Gastrocnemius medialis (tissue), 4 donors: ENCODE data around the gene SGK1.
"Not testable (repeated sequence)": the region's sequence is repeated elsewhere in the genome, so short reads cannot be mapped to it uniquely, and the experiment has no call there.

Experiments used
- POLR2A ChIP-seq, 2 donors: fragments of 450-650 bp; IDR thresholded peaks; one replicate each; pipeline ENCODE4 v1.6.1; 2017; ENCODE audit warnings: antibody characterized with exemption in 2 of 2, mild to moderate bottlenecking in 2 of 2, moderate library complexity in 2 of 2
- TF ChIP-seq, protein P1 (sequence below), 5 experiments: fragments of 450-650 bp in 3 of 5; fragments of 200-600 bp in 2 of 5; sonication (generic) in 2 of 5; IDR thresholded peaks in 4 of 5; conservative IDR thresholded peaks in 1 of 5; 1 replicate in 4 of 5; 2 replicates in 1 of 5; pipeline ENCODE4 v1.5.1; 2016 to 2019; ENCODE audit warnings: antibody characterized with exemption in 5 of 5, mild to moderate bottlenecking in 3 of 5, moderate library complexity in 3 of 5

DNA sequence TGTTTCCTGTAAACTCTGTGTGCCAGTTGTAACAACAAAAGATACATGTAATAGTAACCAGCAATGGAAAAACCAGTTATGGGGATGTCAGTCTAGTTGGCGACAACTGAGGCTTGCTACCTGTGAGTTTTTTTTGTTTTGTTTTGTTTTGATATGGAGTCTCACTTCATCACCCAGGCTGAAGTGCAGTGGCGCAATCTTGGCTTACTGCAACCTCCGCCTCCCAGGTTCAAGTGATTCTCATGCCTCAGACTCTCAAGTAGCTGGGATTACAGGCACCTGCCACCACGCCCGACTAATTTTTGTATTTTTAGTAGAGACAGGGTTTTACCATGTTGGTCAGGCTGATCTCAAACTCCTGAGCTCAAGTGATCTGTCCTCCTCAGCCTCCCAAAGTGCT is 136.2 kb downstream of the SGK1 start:
- TF ChIP-seq, protein P1, sequence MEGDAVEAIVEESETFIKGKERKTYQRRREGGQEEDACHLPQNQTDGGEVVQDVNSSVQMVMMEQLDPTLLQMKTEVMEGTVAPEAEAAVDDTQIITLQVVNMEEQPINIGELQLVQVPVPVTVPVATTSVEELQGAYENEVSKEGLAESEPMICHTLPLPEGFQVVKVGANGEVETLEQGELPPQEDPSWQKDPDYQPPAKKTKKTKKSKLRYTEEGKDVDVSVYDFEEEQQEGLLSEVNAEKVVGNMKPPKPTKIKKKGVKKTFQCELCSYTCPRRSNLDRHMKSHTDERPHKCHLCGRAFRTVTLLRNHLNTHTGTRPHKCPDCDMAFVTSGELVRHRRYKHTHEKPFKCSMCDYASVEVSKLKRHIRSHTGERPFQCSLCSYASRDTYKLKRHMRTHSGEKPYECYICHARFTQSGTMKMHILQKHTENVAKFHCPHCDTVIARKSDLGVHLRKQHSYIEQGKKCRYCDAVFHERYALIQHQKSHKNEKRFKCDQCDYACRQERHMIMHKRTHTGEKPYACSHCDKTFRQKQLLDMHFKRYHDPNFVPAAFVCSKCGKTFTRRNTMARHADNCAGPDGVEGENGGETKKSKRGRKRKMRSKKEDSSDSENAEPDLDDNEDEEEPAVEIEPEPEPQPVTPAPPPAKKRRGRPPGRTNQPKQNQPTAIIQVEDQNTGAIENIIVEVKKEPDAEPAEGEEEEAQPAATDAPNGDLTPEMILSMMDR (IDR thresholded peaks at IDR 0.05 in 4 of 5, conservative IDR thresholded peaks at IDR 0.05 in 1 of 5), result not testable (repeated sequence)
- not testable (repeated sequence) for TF ChIP-seq POLR2A (IDR thresholded peaks at IDR 0.05)
